HCT116 (cell line): ENCODE results near the gene IQGAP2. TPM values are rescaled to one million over a fixed set of nuclear protein-coding genes. Genes with fewer than 3 reads are reported as not detected.

ENCODE experiments used
- ATAC-seq: fragments of 200-7000 bp; cut with Tn5 transposase; 2 replicates; pipeline ENCODE4 v1.9.1; 2020; ENCODE audit warnings: mild to moderate bottlenecking, moderate library complexity
- BruUV-seq: library from RNA; stranded (reverse); fragments of 400-500 nt; replicated peaks from 2 replicates; lab custom pipeline; 2021; lab: Mats Ljungman, UMichigan
- CTCF ChIA-PET: fragments of 300-600 bp; sonication (Branson Sonifier 250); formaldehyde crosslinking; loops from one replicate; lab custom pipeline; 2021; ENCODE audit warnings: antibody characterized with exemption; lab: Charles Lee
- POLR2A ChIA-PET: fragments of 300-600, 350-600 bp; sonication (Branson Sonifier 250); formaldehyde crosslinking; loops from one replicate; lab custom pipeline; 2021; ENCODE audit warnings: antibody characterized with exemption; lab: Charles Lee
- RAD21 ChIA-PET, 2 experiments: fragments of 300-600 bp; sonication (Branson Sonifier 250); formaldehyde crosslinking; loops; one replicate each; lab custom pipeline; 2023; ENCODE audit warnings: low total read pairs in 2 of 2; ENCODE audit not compliant: uncharacterized antibody in 2 of 2, unreplicated experiment in 2 of 2, low non-redundant PET in 1 of 2; lab: Charles Lee
- DNase-seq: peaks from one replicate; pipeline ENCODE4 v3.0.0-alpha.2; 2010; ENCODE audit warnings: low read depth, low spot score
- H2AFZ ChIP-seq: fragments of 200-600 bp; shearing (Covaris generic), sonication (generic); 2 replicates; pipeline ENCODE4 v1.6.1; 2017; ENCODE audit warnings: low read depth, mixed run types, mixed read lengths, antibody characterized with exemption, low read length; ENCODE audit not compliant: poor library complexity, severe bottlenecking
- H3K27ac ChIP-seq: 2 replicates; pipeline ENCODE4 v1.5.1; 2012; ENCODE audit warnings: low read depth, low read length
- H3K27me3 ChIP-seq: fragments of 200-600 bp; sonication (generic); 2 replicates; pipeline ENCODE4 v1.6.1; 2016; ENCODE audit warnings: mixed run types, low read length, mixed read lengths; ENCODE audit not compliant: insufficient read depth
- H3K36me3 ChIP-seq, 2 experiments: fragments of 200-500 bp in 1 of 2; fragments of 200-600 bp in 1 of 2; sonication (Bioruptor generic) in 1 of 2; sonication (generic) in 1 of 2; 2 replicates each; pipeline versions ENCODE4 v1.5.1 to v1.6.1; 2014 to 2016; ENCODE audit warnings: low read length in 2 of 2, inconsistent platforms in 1 of 2, mixed read lengths in 1 of 2, mixed run types in 1 of 2; ENCODE audit not compliant: insufficient read depth in 2 of 2, control insufficient read depth in 1 of 2
- H3K4me1 ChIP-seq, 2 experiments: fragments of 200-600 bp in 1 of 2; sonication (generic) in 1 of 2; 2 replicates each; pipeline versions ENCODE4 v1.5.1 to v1.6.1; 2012 to 2017; ENCODE audit warnings: low read length in 2 of 2, inconsistent platforms in 1 of 2, mild to moderate bottlenecking in 1 of 2, mixed read lengths in 1 of 2, mixed run types in 1 of 2, moderate library complexity in 1 of 2; ENCODE audit not compliant: insufficient read depth in 2 of 2, control insufficient read depth in 1 of 2
- H3K4me2 ChIP-seq: fragments of 200-600 bp; sonication (generic); 2 replicates; pipeline ENCODE4 v1.6.1; 2017; ENCODE audit warnings: mixed run types, low read length, mixed read lengths
- H3K4me3 ChIP-seq, 2 experiments: fragments of 200-600 bp in 1 of 2; sonication (generic) in 1 of 2; replicated peaks in 1 of 2; 2 replicates each; pipeline ENCODE4 v1.5.1; 2011 to 2016; ENCODE audit warnings: low read length in 2 of 2, control low read depth in 1 of 2, low read depth in 1 of 2, mild to moderate bottlenecking in 1 of 2, mixed read lengths in 1 of 2, mixed run types in 1 of 2
- H3K79me2 ChIP-seq: fragments of 200-600 bp; sonication (generic); 2 replicates; pipeline ENCODE4 v1.6.1; 2017; ENCODE audit warnings: mild to moderate bottlenecking, mixed run types, low read length, moderate library complexity, mixed read lengths; ENCODE audit not compliant: insufficient read depth
- H3K9ac ChIP-seq: fragments of 200-600 bp; sonication (generic); 2 replicates; pipeline ENCODE4 v1.6.1; 2016; ENCODE audit warnings: low read length, mixed read lengths
- H3K9me2 ChIP-seq: fragments of 200-600 bp; sonication (generic), shearing (Covaris generic); 2 replicates; pipeline ENCODE4 v1.6.1; 2017; ENCODE audit warnings: mixed run types, mild to moderate bottlenecking, moderate library complexity; ENCODE audit not compliant: insufficient read depth
- H3K9me3 ChIP-seq, 2 experiments: fragments of 200-500 bp in 1 of 2; fragments of 200-600 bp in 1 of 2; sonication (Bioruptor generic) in 1 of 2; sonication (generic) in 1 of 2; 2 replicates each; pipeline ENCODE4 v1.6.1; 2014 to 2017; ENCODE audit warnings: low read length in 2 of 2, mixed read lengths in 2 of 2, inconsistent platforms in 1 of 2, low read depth in 1 of 2, mild to moderate bottlenecking in 1 of 2, mixed run types in 1 of 2, moderate library complexity in 1 of 2; ENCODE audit not compliant: control insufficient read depth in 1 of 2, insufficient read depth in 1 of 2
- H4K20me1 ChIP-seq: fragments of 200-600 bp; sonication (generic), shearing (Covaris generic); 2 replicates; pipeline ENCODE4 v1.6.1; 2017; ENCODE audit warnings: mixed run types, mild to moderate bottlenecking, moderate library complexity; ENCODE audit not compliant: insufficient read depth
- CBX3 ChIP-seq: IDR thresholded peaks from 2 replicates; pipeline ENCODE4 v1.6.1; 2012; ENCODE audit warnings: low read depth
- ELF1 ChIP-seq: IDR thresholded peaks from 2 replicates; pipeline ENCODE4 v1.6.1; 2012; ENCODE audit warnings: low read depth, borderline replicate concordance
- EZH2phosphoT487 ChIP-seq: fragments of 200-600 bp; IDR thresholded peaks from 2 replicates; pipeline ENCODE4 v1.6.1; 2018; ENCODE audit warnings: antibody characterized with exemption, borderline replicate concordance
- FOSL1 ChIP-seq: IDR thresholded peaks from 2 replicates; pipeline ENCODE4 v1.6.1; 2012; ENCODE audit warnings: low read depth
- JUND ChIP-seq: IDR thresholded peaks from 2 replicates; pipeline ENCODE4 v1.6.1; 2012
- POLR2A ChIP-seq: IDR thresholded peaks from 2 replicates; pipeline ENCODE4 v1.7.0; 2011; ENCODE audit warnings: borderline replicate concordance; ENCODE audit not compliant: insufficient read depth, insufficient read length; ENCODE audit errors: extremely low read depth
- POLR2AphosphoS5 ChIP-seq: IDR thresholded peaks from 2 replicates; pipeline ENCODE4 v1.6.1; 2011; ENCODE audit warnings: mild to moderate bottlenecking, low read depth, low read length, moderate library complexity
- RAD21 ChIP-seq: IDR thresholded peaks from 2 replicates; pipeline ENCODE4 v1.6.1; 2012; ENCODE audit warnings: low read depth, mild to moderate bottlenecking
- SIN3A ChIP-seq: IDR thresholded peaks from 2 replicates; pipeline ENCODE4 v1.6.1; 2012; ENCODE audit warnings: low read depth
- SRF ChIP-seq: IDR thresholded peaks from 2 replicates; pipeline ENCODE4 v1.6.1; 2012; ENCODE audit warnings: low read depth
- TCF7L2 ChIP-seq: IDR thresholded peaks from 2 replicates; pipeline ENCODE4 v1.7.0; 2011; ENCODE audit warnings: borderline replicate concordance, inconsistent platforms; ENCODE audit not compliant: insufficient read depth, insufficient read length; ENCODE audit errors: extremely low read depth
- YY1 ChIP-seq: IDR thresholded peaks from 2 replicates; pipeline ENCODE4 v1.6.1; 2011; ENCODE audit warnings: low read length, low read depth, moderate library complexity, mild to moderate bottlenecking; ENCODE audit not compliant: insufficient replicate concordance; ENCODE audit errors: extremely low read depth
- ZFX ChIP-seq: fragments of 450-650 bp; IDR thresholded peaks from 2 replicates; pipeline ENCODE4 v1.6.1; 2017
- intact Hi-C: fragments of 100-400 bp; cut with micrococcal nuclease; formaldehyde crosslinking; loops from 2 replicates; pipeline ENCODE4 v1.10.0; 2022
- total RNA-seq: library from RNA; stranded (reverse); gene quantifications from one replicate; pipeline ENCODE4 v1.2.1, GENCODE V29; 2021; ENCODE audit not compliant: unreplicated experiment
- TF ChIP-seq, protein P1 (sequence below): IDR thresholded peaks from 2 replicates; pipeline ENCODE4 v1.6.1; 2011; ENCODE audit warnings: mild to moderate bottlenecking, low read length, moderate library complexity; ENCODE audit not compliant: insufficient replicate concordance; ENCODE audit errors: extremely low read depth
- TF ChIP-seq, protein P2 (sequence below): IDR thresholded peaks from 2 replicates; pipeline ENCODE4 v1.6.1; 2012
- TF ChIP-seq, protein P3 (sequence below), 3 experiments: fragments of 200-600 bp in 1 of 3; sonication (generic) in 1 of 3; IDR thresholded peaks in 2 of 3; conservative IDR thresholded peaks in 1 of 3; 2 replicates each; pipeline ENCODE4 v1.5.1; 2012 to 2017; ENCODE audit warnings: low read depth in 2 of 3, low read length in 2 of 3, antibody characterized with exemption in 1 of 3, borderline replicate concordance in 1 of 3, control low read depth in 1 of 3, mild to moderate bottlenecking in 1 of 3, mixed read lengths in 1 of 3, mixed run types in 1 of 3, moderate library complexity in 1 of 3; ENCODE audit not compliant: insufficient read depth in 1 of 3
- TF ChIP-seq, protein P4 (sequence below): IDR thresholded peaks from 2 replicates; pipeline ENCODE4 v1.6.1; 2012

The IQGAP2 gene
- total RNA-seq, 1 experiment from 2014 or later: 2.0 TPM

DNA sequence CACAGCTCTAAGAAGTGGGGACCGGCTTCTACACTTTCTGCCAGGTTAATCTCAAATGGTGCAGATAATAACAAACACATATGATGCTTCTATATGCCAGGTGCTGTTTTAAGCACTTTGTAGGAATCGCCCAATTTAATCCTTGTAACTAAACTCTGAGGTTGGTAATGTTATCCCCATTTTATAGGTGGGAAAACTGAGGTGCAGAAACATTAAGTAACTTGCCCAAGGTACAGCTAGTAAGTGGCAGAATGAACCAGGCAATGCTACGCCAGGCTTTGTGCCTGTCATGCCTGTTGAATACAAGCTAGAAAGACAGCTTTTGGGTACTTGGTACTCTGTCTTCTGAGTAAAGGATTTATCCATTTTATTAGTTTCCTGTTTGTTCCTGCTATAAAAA is 19.7 kb downstream of the IQGAP2 start (continued):
- TF ChIP-seq, protein P1, sequence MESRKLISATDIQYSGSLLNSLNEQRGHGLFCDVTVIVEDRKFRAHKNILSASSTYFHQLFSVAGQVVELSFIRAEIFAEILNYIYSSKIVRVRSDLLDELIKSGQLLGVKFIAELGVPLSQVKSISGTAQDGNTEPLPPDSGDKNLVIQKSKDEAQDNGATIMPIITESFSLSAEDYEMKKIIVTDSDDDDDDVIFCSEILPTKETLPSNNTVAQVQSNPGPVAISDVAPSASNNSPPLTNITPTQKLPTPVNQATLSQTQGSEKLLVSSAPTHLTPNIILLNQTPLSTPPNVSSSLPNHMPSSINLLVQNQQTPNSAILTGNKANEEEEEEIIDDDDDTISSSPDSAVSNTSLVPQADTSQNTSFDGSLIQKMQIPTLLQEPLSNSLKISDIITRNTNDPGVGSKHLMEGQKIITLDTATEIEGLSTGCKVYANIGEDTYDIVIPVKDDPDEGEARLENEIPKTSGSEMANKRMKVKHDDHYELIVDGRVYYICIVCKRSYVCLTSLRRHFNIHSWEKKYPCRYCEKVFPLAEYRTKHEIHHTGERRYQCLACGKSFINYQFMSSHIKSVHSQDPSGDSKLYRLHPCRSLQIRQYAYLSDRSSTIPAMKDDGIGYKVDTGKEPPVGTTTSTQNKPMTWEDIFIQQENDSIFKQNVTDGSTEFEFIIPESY: no peak
- TF ChIP-seq EZH2phosphoT487: no peak
- no peak for TF ChIP-seq POLR2AphosphoS5
- no peak for TF ChIP-seq POLR2A
- TF ChIP-seq YY1: no peak
- TF ChIP-seq RAD21: no peak
- no peak for TF ChIP-seq SIN3A
- no peak for TF ChIP-seq ZFX
- TF ChIP-seq FOSL1: no peak
- TF ChIP-seq TCF7L2: no peak
- no peak for TF ChIP-seq CBX3

DNA sequence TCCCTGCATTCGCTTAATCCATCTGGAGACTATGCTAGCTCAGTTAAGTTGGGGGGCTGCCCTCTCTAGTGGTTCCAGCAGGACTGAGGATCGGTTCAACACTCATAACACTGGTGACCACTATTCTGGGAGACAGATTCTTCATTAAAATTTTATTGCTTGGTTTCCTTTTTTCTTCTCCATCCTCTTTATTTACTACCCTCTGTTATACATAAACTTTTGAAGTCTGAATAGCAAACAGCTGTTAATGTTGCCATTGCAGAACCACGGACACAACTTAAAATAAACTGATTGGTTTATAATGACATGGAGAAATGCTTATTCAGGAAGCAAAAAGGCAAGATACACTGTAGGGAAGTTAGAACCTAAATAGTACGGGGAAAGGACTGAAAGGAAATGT is 22.1 kb downstream of the IQGAP2 start:
- TF ChIP-seq POLR2A (no peak), YY1 (no peak), RAD21 (no peak), ELF1 (no peak), TCF7L2 (no peak), SIN3A (no peak), POLR2AphosphoS5 (no peak), SRF (no peak), FOSL1 (no peak), JUND (no peak)
- TF ChIP-seq, protein P2, sequence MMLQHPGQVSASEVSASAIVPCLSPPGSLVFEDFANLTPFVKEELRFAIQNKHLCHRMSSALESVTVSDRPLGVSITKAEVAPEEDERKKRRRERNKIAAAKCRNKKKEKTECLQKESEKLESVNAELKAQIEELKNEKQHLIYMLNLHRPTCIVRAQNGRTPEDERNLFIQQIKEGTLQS: no peak
- TF ChIP-seq, protein P3, sequence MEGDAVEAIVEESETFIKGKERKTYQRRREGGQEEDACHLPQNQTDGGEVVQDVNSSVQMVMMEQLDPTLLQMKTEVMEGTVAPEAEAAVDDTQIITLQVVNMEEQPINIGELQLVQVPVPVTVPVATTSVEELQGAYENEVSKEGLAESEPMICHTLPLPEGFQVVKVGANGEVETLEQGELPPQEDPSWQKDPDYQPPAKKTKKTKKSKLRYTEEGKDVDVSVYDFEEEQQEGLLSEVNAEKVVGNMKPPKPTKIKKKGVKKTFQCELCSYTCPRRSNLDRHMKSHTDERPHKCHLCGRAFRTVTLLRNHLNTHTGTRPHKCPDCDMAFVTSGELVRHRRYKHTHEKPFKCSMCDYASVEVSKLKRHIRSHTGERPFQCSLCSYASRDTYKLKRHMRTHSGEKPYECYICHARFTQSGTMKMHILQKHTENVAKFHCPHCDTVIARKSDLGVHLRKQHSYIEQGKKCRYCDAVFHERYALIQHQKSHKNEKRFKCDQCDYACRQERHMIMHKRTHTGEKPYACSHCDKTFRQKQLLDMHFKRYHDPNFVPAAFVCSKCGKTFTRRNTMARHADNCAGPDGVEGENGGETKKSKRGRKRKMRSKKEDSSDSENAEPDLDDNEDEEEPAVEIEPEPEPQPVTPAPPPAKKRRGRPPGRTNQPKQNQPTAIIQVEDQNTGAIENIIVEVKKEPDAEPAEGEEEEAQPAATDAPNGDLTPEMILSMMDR (IDR thresholded peaks at IDR 0.05 in 2 of 3, conservative IDR thresholded peaks at IDR 0.05 in 1 of 3; ENCODE audit: borderline replicate concordance in 1 of 3, insufficient read depth in 1 of 3, low read depth in 2 of 3, low read length in 2 of 3): no peak
- TF ChIP-seq, protein P1: no peak
- TF ChIP-seq, protein P4, sequence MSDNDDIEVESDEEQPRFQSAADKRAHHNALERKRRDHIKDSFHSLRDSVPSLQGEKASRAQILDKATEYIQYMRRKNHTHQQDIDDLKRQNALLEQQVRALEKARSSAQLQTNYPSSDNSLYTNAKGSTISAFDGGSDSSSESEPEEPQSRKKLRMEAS: no peak
- Histone ChIP-seq H3K9me3 (no peaks in the 10 kb centered on the region), H4K20me1 (no peaks in the 10 kb centered on the region), H3K27ac (no peak overlapping the region), H3K4me3 (no peak overlapping the region), H3K4me1 (no peaks in the 10 kb centered on the region), H3K36me3 (no peaks in the 10 kb centered on the region), H3K27me3 (no peaks in the 10 kb centered on the region), H3K4me2 (no peak overlapping the region), H3K9ac (no peak overlapping the region), H2AFZ (no peak overlapping the region), H3K79me2 (no peaks in the 10 kb centered on the region), H3K9me2 (no peaks in the 10 kb centered on the region)
- BruUV-seq: no TSS peak
- ChIA-PET RAD21 (no interaction called here), POLR2A (no interaction called here), CTCF (no interaction called here)
- no peak for DNase-seq
- intact Hi-C loops: no loop called here
- ATAC-seq: no peak
